Measurements from ENCODE around the gene HCFC1.
A peak's percentile ranks its signal among the peaks of the same experiment; 100 is the strongest.

HCFC1 gene

GRCh38 chrX:154018518-154019060 lies 47.0 kb upstream of the HCFC1 start:
- no peak for TF ChIP-seq CTCF (IDR thresholded peaks at IDR 0.05; ENCODE audit: low read depth, low read length, missing control alignments)
- no peak for DNase-seq (ENCODE audit: extremely low read depth, low read depth)
- H3K4me3 ChIP-seq (replicated peaks; ENCODE audit: low read depth, low read length): peak overlapping the region; percentile 64

- TF ChIP-seq CTCF (IDR thresholded peaks at IDR 0.05; ENCODE audit: low read depth, low read length, missing control alignments): no peak
- DNase-seq (ENCODE audit: extremely low read depth, low read depth): no peak
- peak overlapping the region; percentile 64 for H3K4me3 ChIP-seq (replicated peaks; ENCODE audit: low read depth, low read length)
Measured at GRCh38 chrX:154017766-154018517, 46.3 kb upstream of the HCFC1 start.

- no peak for TF ChIP-seq CTCF (IDR thresholded peaks at IDR 0.05; ENCODE audit: low read depth, low read length, missing control alignments)
- H3K4me3 ChIP-seq (replicated peaks; ENCODE audit: low read depth, low read length): peak overlapping the region; percentile 64
- DNase-seq (ENCODE audit: extremely low read depth, low read depth): no peak
Measured at GRCh38 chrX:154016366-154017076, 44.9 kb upstream of the HCFC1 start.

DNA sequence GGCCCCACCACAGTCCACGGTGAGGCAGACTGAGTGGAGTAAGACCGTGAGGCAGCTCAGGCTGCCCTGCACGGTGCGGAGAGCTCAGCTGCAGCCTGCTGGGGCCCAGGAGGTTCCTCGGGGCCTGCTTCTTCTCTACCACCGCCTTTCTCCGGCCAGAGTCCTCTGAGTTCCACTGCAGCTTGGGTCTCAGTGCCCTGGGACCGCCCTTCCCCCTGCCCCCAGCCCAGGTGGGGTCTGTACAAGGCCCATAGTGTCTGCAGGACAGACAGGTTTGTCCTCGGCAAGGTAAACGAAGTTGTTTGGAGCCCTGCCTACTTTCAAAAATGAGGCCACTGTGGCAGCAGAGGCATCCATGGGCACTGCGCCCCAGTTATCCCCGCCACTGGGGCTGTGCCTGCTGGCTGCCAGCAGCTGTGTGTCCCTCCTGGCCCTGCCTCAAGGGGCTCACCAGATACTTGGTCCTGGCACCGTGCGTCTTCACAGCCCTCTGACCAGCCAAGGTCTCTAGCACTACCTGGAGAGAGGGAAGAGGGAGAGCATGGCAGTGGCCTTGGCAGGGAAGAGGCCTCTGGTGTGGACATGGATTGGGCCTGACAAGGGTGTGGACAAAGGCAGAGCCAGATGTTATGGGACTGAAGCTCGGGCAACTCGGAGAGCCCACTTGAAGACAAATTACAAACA lies 44.1 kb upstream of the HCFC1 start:
- DNase-seq (ENCODE audit: extremely low read depth, low read depth): no peak
- 0 out of 2 replicates have a peak overlapping the region, but pooled peaks have one; percentile 64 for H3K4me3 ChIP-seq (replicated peaks; ENCODE audit: low read depth, low read length)
- no peak for TF ChIP-seq CTCF (IDR thresholded peaks at IDR 0.05; ENCODE audit: low read depth, low read length, missing control alignments)

DNA sequence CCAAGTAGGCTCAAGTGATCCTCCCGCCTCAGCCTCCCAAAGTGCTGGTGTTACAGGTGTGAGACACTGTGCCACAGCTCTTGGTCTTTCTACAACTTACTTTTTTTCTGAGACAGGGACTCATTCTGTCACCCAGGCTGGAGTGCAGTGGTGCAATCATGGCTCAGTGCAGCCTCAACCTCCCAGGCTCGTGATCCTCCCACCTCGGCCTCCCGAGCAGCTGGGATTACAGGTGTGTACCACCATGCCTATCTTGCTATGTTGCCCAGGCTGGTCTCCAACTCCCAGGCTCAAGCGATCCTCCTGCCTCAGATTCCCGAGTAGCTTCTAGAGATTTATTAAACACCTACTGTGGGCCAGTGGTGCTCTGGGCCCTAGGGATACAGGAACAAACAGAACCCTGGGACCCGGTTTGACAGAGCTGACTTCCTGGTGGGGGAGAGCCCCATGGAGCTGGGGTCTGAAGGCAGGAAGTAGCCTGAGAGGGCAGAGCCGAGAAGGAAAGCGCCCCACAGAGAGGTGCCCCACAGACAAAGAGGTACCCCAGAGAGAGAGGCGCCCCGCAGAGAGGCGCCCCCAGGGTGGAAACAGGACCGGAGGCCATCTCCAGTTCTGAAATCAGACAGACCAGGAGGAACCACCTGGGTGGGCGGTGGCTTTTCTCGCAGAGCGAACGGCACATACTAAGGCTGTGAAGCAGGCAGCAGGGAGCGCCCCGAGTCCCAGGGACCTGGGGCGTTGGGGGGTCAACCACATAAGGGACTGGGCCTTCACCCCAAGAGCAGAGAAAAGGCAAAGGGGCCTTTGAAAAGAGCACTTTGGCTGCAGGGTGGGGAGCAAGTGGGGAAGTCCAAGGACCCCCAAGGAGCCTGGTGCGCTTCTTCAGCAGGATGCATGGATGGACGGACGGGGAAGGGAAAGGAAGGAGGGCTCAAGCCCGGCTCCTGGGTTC lies 43.1 kb upstream of the HCFC1 start:
- no peak for DNase-seq (ENCODE audit: extremely low read depth, low read depth)
- TF ChIP-seq CTCF (IDR thresholded peaks at IDR 0.05; ENCODE audit: low read depth, low read length, missing control alignments): no peak

More for the DNA sequence above, 43.1 kb upstream of the HCFC1 start:
- no peak overlapping the region for H3K4me3 ChIP-seq (replicated peaks; ENCODE audit: low read depth, low read length)
